ENCODE measurements around the gene ACAP1.

Gene ACAP1

GRCh38 chr17:7340179-7340578, 3.9 kb downstream of the ACAP1 start:
- Mint-ChIP-seq H3K27me3 (ENCODE audit: low read depth) (peaks cover 11% of the 10 kb centered on the region), H3K4me3 (no peak overlapping the region), H3K4me1 (no peaks in the 10 kb centered on the region), H3K27ac (no peak overlapping the region), H3K36me3 (ENCODE audit: low read depth) (no peaks in the 10 kb centered on the region), H3K9me3 (no peaks in the 10 kb centered on the region)
- TF ChIP-seq CTCF (IDR thresholded peaks at IDR 0.05; ENCODE audit: unreplicated experiment in 3 of 3), result no peak

- H3K27me3 Mint-ChIP-seq (ENCODE audit: low read depth), result peaks cover 10% of the 10 kb centered on the region
- TF ChIP-seq CTCF (IDR thresholded peaks at IDR 0.05; ENCODE audit: unreplicated experiment in 3 of 3), result no peak
- H3K27ac Mint-ChIP-seq, result no peak overlapping the region
- no peaks in the 10 kb centered on the region for H3K4me1 Mint-ChIP-seq
- H3K36me3 Mint-ChIP-seq (ENCODE audit: low read depth), result no peaks in the 10 kb centered on the region
- H3K4me3 Mint-ChIP-seq, result no peak overlapping the region
- H3K9me3 Mint-ChIP-seq, result no peaks in the 10 kb centered on the region
Measured at GRCh38 chr17:7341842-7342241, 5.5 kb downstream of the ACAP1 start.

GRCh38 chr17:7343250-7343649, 6.9 kb downstream of the ACAP1 start:
- no peaks in the 10 kb centered on the region for H3K36me3 Mint-ChIP-seq (ENCODE audit: low read depth)
- H3K4me1 Mint-ChIP-seq, result peaks cover 9% of the 10 kb centered on the region
- no peak overlapping the region for H3K27ac Mint-ChIP-seq
- H3K9me3 Mint-ChIP-seq, result no peaks in the 10 kb centered on the region
- peaks cover 11% of the 10 kb centered on the region for H3K27me3 Mint-ChIP-seq (ENCODE audit: low read depth)
- H3K4me3 Mint-ChIP-seq, result no peak overlapping the region
- no peak for TF ChIP-seq CTCF (IDR thresholded peaks at IDR 0.05; ENCODE audit: unreplicated experiment in 3 of 3)

- no peaks in the 10 kb centered on the region for H3K9me3 Mint-ChIP-seq
- peak overlapping the region in 2 of 3 experiments; percentile 11 to 48 for H3K4me3 Mint-ChIP-seq
- H3K27me3 Mint-ChIP-seq (ENCODE audit: low read depth), result peaks cover 13% of the 10 kb centered on the region
- peaks cover 29% of the 10 kb centered on the region for H3K4me1 Mint-ChIP-seq
- no peaks in the 10 kb centered on the region for H3K36me3 Mint-ChIP-seq (ENCODE audit: low read depth)
- peak overlapping the region in 2 of 3 experiments; percentile 66 to 94 for H3K27ac Mint-ChIP-seq
- no peak for TF ChIP-seq CTCF (IDR thresholded peaks at IDR 0.05; ENCODE audit: unreplicated experiment in 3 of 3)
Measured at GRCh38 chr17:7346761-7347614, 10.7 kb downstream of the ACAP1 start.

- peak overlapping the region; percentile 49 to 63 (median 53) for H3K4me3 Mint-ChIP-seq
- H3K9me3 Mint-ChIP-seq, result no peaks in the 10 kb centered on the region
- no peak for TF ChIP-seq CTCF (IDR thresholded peaks at IDR 0.05; ENCODE audit: unreplicated experiment in 3 of 3)
- peak overlapping the region in 2 of 3 experiments; percentile 66 to 94 for H3K27ac Mint-ChIP-seq
- no peaks in the 10 kb centered on the region for H3K36me3 Mint-ChIP-seq (ENCODE audit: low read depth)
- H3K4me1 Mint-ChIP-seq, result peaks cover 36% of the 10 kb centered on the region
- H3K27me3 Mint-ChIP-seq (ENCODE audit: low read depth), result peaks cover 13% of the 10 kb centered on the region
Measured at GRCh38 chr17:7347630-7348477, 11.5 kb downstream of the ACAP1 start.
